K562 (cell line): ENCODE measurements around the gene TSC22D1.

Experiments
- BCL6 ChIP-seq: fragments of 250-450 bp; sonication (Bioruptor Pico); IDR thresholded peaks from 2 replicates; pipeline ENCODE4 v1.4.0; 2020
- EGR1 ChIP-seq: fragments of 450-650 bp; conservative IDR thresholded peaks from 2 replicates; pipeline ENCODE4 v1.6.1; 2017; ENCODE audit warnings: mild to moderate bottlenecking
- ERF ChIP-seq: fragments of 450-650 bp; formaldehyde crosslinking; IDR thresholded peaks from 2 replicates; pipeline ENCODE4 v1.4.0; 2020; ENCODE audit warnings: mild to moderate bottlenecking, mixed read lengths
- GABPB1 ChIP-seq: sonication (generic); formaldehyde crosslinking; IDR thresholded peaks from 2 replicates; pipeline ENCODE4 v1.8.0; 2022; ENCODE audit warnings: mild to moderate bottlenecking, missing genetic modification reagents
- ZBTB49 ChIP-seq: sonication (generic); formaldehyde crosslinking; IDR thresholded peaks from 2 replicates; pipeline ENCODE4 v1.8.0; 2022; ENCODE audit warnings: missing genetic modification reagents, mild to moderate bottlenecking, borderline replicate concordance
- ZNF707 ChIP-seq: fragments of 250-450 bp; sonication (Bioruptor Pico); conservative IDR thresholded peaks from 2 replicates; pipeline ENCODE4 v1.8.0; 2022; ENCODE audit warnings: inconsistent platforms, mild to moderate bottlenecking, moderate library complexity
- TF ChIP-seq, protein P1 (sequence below): sonication (generic); formaldehyde crosslinking; IDR thresholded peaks from 2 replicates; pipeline ENCODE4 v1.5.0; 2020; ENCODE audit warnings: missing genetic modification reagents

DNA sequence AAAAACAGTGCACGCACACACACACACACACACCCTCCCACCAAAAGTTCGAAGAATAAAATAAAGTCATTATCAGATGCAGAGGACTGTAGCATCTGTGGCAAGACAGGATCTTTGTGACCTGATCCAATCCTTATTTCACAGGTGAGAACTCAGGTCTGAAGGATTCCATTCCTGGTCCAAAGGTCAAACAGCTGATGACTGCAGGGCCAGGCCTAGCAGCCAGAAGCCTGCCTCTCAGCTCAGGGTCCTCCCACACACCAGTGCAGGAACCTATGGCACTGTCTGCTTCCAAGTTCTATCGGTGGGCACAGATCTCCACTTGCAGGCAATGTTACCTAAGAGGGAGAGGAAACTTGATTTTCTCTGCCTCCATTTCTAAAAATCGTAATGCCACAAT lies 145.0 kb downstream of the TSC22D1 start:
- TF ChIP-seq ERF (CRISPR knock-in tag) (no peak), EGR1 (no peak), ZNF707 (CRISPR knock-in tag) (no peak), ZBTB49 (CRISPR knock-in tag) (no peak), GABPB1 (CRISPR knock-in tag) (no peak), BCL6 (CRISPR knock-in tag) (no peak)
- TF ChIP-seq, protein P1, sequence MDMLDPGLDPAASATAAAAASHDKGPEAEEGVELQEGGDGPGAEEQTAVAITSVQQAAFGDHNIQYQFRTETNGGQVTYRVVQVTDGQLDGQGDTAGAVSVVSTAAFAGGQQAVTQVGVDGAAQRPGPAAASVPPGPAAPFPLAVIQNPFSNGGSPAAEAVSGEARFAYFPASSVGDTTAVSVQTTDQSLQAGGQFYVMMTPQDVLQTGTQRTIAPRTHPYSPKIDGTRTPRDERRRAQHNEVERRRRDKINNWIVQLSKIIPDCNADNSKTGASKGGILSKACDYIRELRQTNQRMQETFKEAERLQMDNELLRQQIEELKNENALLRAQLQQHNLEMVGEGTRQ (CRISPR knock-in tag) = no peak
